Activated T-helper 1 cell treated with Interleukin-2 at 50 U/mL for 16 hours (primary cell): ENCODE measurements around the gene ZFPM1.

Source experiments
- DNase-seq: peaks from one replicate; pipeline ENCODE4 v3.0.0-alpha.2; 2020; ENCODE audit warnings: low read depth

Gene ZFPM1

GRCh38 chr16:88540346-88540977 lies 87.4 kb downstream of the ZFPM1 start:
- DNase-seq = no peak

GRCh38 chr16:88541831-88542616 lies 88.9 kb downstream of the ZFPM1 start:
- no peak for DNase-seq

- DNase-seq = no peak
These were observed 90.2 kb downstream of the ZFPM1 start for GRCh38 chr16:88543230-88543813.

GRCh38 chr16:88545781-88546180 lies 92.7 kb downstream of the ZFPM1 start:
- no peak for DNase-seq

- no peak for DNase-seq
These were observed 95.2 kb downstream of the ZFPM1 start for GRCh38 chr16:88548131-88548874.

GRCh38 chr16:88548985-88549384 lies 95.9 kb downstream of the ZFPM1 start:
- DNase-seq = no peak

- DNase-seq = no peak
These were observed 96.7 kb downstream of the ZFPM1 start for GRCh38 chr16:88549671-88550245.

- DNase-seq = peak; percentile 17
These were observed 97.2 kb downstream of the ZFPM1 start for GRCh38 chr16:88550246-88550661.

GRCh38 chr16:88552166-88552565 lies 99.1 kb downstream of the ZFPM1 start:
- DNase-seq = no peak

- DNase-seq = no peak
These were observed 99.7 kb downstream of the ZFPM1 start for GRCh38 chr16:88552815-88553214.

GRCh38 chr16:88553739-88554138 lies 100.7 kb downstream of the ZFPM1 start:
- DNase-seq = no peak

GRCh38 chr16:88554711-88555264 lies 101.7 kb downstream of the ZFPM1 start:
- no peak for DNase-seq

GRCh38 chr16:88556294-88556988 lies 103.4 kb downstream of the ZFPM1 start:
- no peak for DNase-seq

- DNase-seq = no peak
These were observed 105.7 kb downstream of the ZFPM1 start for GRCh38 chr16:88558457-88559442.

GRCh38 chr16:88560714-88561484 lies 107.8 kb downstream of the ZFPM1 start:
- no peak for DNase-seq

- DNase-seq = peak; percentile 34
These were observed 108.6 kb downstream of the ZFPM1 start for GRCh38 chr16:88561485-88562359.

- no peak for DNase-seq
These were observed 113.1 kb downstream of the ZFPM1 start for GRCh38 chr16:88566158-88566557.
